ENCODE results near the gene OSBPL9. TPM values are rescaled to one million over a fixed set of nuclear protein-coding genes. Genes with fewer than 3 reads are reported as not detected.

Gene OSBPL9
- total and polyA plus RNA-seq, 9 of the 15 experiments (the other 6 are each of a cell fraction or from before 2014, with no cell fraction given): 43.9 to 217 (median 170) TPM

DNA sequence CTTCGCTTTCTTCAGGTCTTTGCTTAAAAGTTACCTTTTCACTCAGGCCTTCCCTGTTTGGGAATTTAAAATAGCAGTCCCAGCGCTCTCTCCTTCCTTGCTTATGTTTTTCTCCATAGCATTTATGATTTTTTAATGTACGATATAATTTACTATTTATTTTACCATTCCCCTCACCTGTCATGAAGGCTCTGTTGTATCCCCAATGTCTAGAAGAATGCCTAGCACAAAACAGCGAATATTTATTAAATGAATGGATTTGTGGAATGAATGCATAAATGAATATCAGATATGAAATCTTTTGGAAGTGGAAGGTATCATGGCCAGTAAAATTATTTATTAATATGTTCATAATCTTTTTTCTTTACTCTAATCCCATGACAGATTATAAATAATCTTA, 402 bp upstream of the OSBPL9 start:
- ChIA-PET POLR2A (interaction anchor here (1.4 kb wide), 1 partner anchor 15 kb away, joined by 4 read pairs; no protein-coding TSS in a partner anchor), CTCF (ENCODE audit: low intra/inter-chr PET ratio) (no interaction called here)
- no TSS peak for BruUV-seq (replicated peaks)
- Histone ChIP-seq H3K9me1 (ENCODE audit: control insufficient read depth, insufficient read depth, low read length) (no peaks in the 10 kb centered on the region), H3K4me2 (ENCODE audit: insufficient read depth, low read length) (peak overlapping the region; percentile 99), H2AFZ (ENCODE audit: low read depth, low read length) (peak overlapping the region; percentile 53), H3K27me3 (ENCODE audit: control insufficient read depth in 2 of 2, insufficient read depth in 2 of 2, low read length in 2 of 2) (no peaks in the 10 kb centered on the region), H3K27ac (ENCODE audit: extremely low read depth, low read depth, low read length) (no peak overlapping the region), H3K9ac (ENCODE audit: insufficient read depth in 1 of 2, low read depth in 2 of 2, low read length in 2 of 2) (no peak overlapping the region; a peak in 2 of 4 replicates), H3K4me1 (replicated peaks in 1 of 2; ENCODE audit: control insufficient read depth in 2 of 2, insufficient read depth in 2 of 2, low read length in 2 of 2) (peaks cover 16 to 34% of the 10 kb centered on the region in 2 experiments), H3K36me3 (ENCODE audit: control insufficient read depth, insufficient read depth, low read length) (no peaks in the 10 kb centered on the region), H3K9me3 (replicated peaks; ENCODE audit: control insufficient read depth, insufficient read depth, low read depth, low read length) (no peaks in the 10 kb centered on the region), H3K79me2 (ENCODE audit: control insufficient read depth, insufficient read depth, low read length) (peaks cover 45% of the 10 kb centered on the region), H3K4me3 (no peak overlapping the region), H4K20me1 (replicated peaks; ENCODE audit: control insufficient read depth, insufficient read depth, low read length) (peaks cover 3% of the 10 kb centered on the region; the same call in 1 of the 2 replicates)
- in situ Hi-C loops (cut with MboI) (no loop called here), intact Hi-C loops (cut with micrococcal nuclease) (no loop called here)
- no peak for DNase-seq (ENCODE audit: extremely low read depth in 1 of 4, low spot score in 3 of 4)
- no peak for ATAC-seq
- 39% methylated on average over 4 of the region's 4 CpGs for WGBS (ENCODE audit: insufficient coverage, low coverage, missing lambda C conversion rate)
- no peak for FAIRE-seq
- no peak for TF ChIP-seq HCFC1 (IDR thresholded peaks at IDR 0.05; ENCODE audit: low read depth, low read length)
- TF ChIP-seq, protein P1, sequence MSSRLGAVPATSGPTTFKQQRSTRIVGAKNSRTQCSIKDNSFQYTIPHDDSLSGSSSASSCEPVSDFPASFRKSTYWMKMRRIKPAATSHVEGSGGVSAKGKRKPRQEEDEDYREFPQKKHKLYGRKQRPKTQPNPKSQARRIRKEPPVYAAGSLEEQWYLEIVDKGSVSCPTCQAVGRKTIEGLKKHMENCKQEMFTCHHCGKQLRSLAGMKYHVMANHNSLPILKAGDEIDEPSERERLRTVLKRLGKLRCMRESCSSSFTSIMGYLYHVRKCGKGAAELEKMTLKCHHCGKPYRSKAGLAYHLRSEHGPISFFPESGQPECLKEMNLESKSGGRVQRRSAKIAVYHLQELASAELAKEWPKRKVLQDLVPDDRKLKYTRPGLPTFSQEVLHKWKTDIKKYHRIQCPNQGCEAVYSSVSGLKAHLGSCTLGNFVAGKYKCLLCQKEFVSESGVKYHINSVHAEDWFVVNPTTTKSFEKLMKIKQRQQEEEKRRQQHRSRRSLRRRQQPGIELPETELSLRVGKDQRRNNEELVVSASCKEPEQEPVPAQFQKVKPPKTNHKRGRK (tag; IDR thresholded peaks at IDR 0.05): peak; percentile 61; the same call in 1 of the 2 replicates
- TF ChIP-seq, protein P2, sequence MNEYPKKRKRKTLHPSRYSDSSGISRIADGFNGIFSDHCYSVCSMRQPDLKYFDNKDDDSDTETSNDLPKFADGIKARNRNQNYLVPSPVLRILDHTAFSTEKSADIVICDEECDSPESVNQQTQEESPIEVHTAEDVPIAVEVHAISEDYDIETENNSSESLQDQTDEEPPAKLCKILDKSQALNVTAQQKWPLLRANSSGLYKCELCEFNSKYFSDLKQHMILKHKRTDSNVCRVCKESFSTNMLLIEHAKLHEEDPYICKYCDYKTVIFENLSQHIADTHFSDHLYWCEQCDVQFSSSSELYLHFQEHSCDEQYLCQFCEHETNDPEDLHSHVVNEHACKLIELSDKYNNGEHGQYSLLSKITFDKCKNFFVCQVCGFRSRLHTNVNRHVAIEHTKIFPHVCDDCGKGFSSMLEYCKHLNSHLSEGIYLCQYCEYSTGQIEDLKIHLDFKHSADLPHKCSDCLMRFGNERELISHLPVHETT (CRISPR knock-in tag; conservative IDR thresholded peaks at IDR 0.05 in 1 of 2, IDR thresholded peaks at IDR 0.05 in 1 of 2): 0 out of 4 replicates have a peak, but pooled peaks of 1 of the 2 experiments have one; percentile 26
- no peak for TF ChIP-seq PYGO2 (tag; IDR thresholded peaks at IDR 0.05)
- TF ChIP-seq MCM7 (IDR thresholded peaks at IDR 0.05): no peak
